ENCODE data around the gene GRM8.
"Not testable (repeated sequence)": the region's sequence is repeated elsewhere in the genome, so short reads cannot be mapped to it uniquely, and the experiment has no call there.

The GRM8 gene

GRCh38 chr7:126842451-126842850, 410.3 kb downstream of the GRM8 start:
- Histone ChIP-seq H3K4me1 (ENCODE audit: control insufficient read depth, insufficient read depth, low read length) (no peaks in the 10 kb centered on the region), H3K4me3 (ENCODE audit: low read length) (no peak overlapping the region), H3K27me3 (ENCODE audit: control insufficient read depth, insufficient read depth, low read length) (no peaks in the 10 kb centered on the region), H3K36me3 (ENCODE audit: control insufficient read depth, insufficient read depth, low read length) (no peaks in the 10 kb centered on the region), H3K27ac (ENCODE audit: low read length) (no peak overlapping the region), H3K9me3 (ENCODE audit: control insufficient read depth, insufficient read depth, low read length) (no peaks in the 10 kb centered on the region)
- DNase-seq (ENCODE audit: low read depth, low spot score), result no peak
- no CpG with 5 or more reads among the region's 1 CpG for WGBS (ENCODE audit: insufficient coverage, insufficient read length)

- no peaks in the 10 kb centered on the region for H3K36me3 ChIP-seq (ENCODE audit: control insufficient read depth, insufficient read depth, low read length)
- no peak for DNase-seq (ENCODE audit: low read depth, low spot score)
- H3K27ac ChIP-seq (ENCODE audit: low read length), result no peak overlapping the region
- no peaks in the 10 kb centered on the region for H3K9me3 ChIP-seq (ENCODE audit: control insufficient read depth, insufficient read depth, low read length)
- no peaks in the 10 kb centered on the region for H3K27me3 ChIP-seq (ENCODE audit: control insufficient read depth, insufficient read depth, low read length)
- no peak overlapping the region for H3K4me3 ChIP-seq (ENCODE audit: low read length)
- H3K4me1 ChIP-seq (ENCODE audit: control insufficient read depth, insufficient read depth, low read length), result no peaks in the 10 kb centered on the region
Measured at GRCh38 chr7:126840869-126841268, 411.9 kb downstream of the GRM8 start.

GRCh38 chr7:126839624-126840023, 413.1 kb downstream of the GRM8 start:
- WGBS (ENCODE audit: insufficient coverage, insufficient read length), result no CpG with 5 or more reads among the region's 1 CpG

GRCh38 chr7:126838194-126838593, 414.5 kb downstream of the GRM8 start:
- H3K4me1 ChIP-seq (ENCODE audit: control insufficient read depth, insufficient read depth, low read length), result no peaks in the 10 kb centered on the region
- H3K4me3 ChIP-seq (ENCODE audit: low read length), result no peak overlapping the region
- H3K27me3 ChIP-seq (ENCODE audit: control insufficient read depth, insufficient read depth, low read length), result no peaks in the 10 kb centered on the region
- no peak overlapping the region for H3K27ac ChIP-seq (ENCODE audit: low read length)
- no peak for DNase-seq (ENCODE audit: low read depth, low spot score)
- H3K36me3 ChIP-seq (ENCODE audit: control insufficient read depth, insufficient read depth, low read length), result no peaks in the 10 kb centered on the region
- H3K9me3 ChIP-seq (ENCODE audit: control insufficient read depth, insufficient read depth, low read length), result no peaks in the 10 kb centered on the region; the same call in 1 of the 2 replicates

More at GRCh38 chr7:126839624-126840023, 413.1 kb downstream of the GRM8 start:
- Histone ChIP-seq H3K9me3 (ENCODE audit: control insufficient read depth, insufficient read depth, low read length) (no peaks in the 10 kb centered on the region), H3K27ac (ENCODE audit: low read length) (no peak overlapping the region), H3K4me3 (ENCODE audit: low read length) (no peak overlapping the region), H3K36me3 (ENCODE audit: control insufficient read depth, insufficient read depth, low read length) (no peaks in the 10 kb centered on the region), H3K4me1 (ENCODE audit: control insufficient read depth, insufficient read depth, low read length) (no peaks in the 10 kb centered on the region), H3K27me3 (ENCODE audit: control insufficient read depth, insufficient read depth, low read length) (no peaks in the 10 kb centered on the region)
- DNase-seq (ENCODE audit: low read depth, low spot score), result no peak

GRCh38 chr7:126831241-126831640, 421.5 kb downstream of the GRM8 start:
- no CpG with 5 or more reads among the region's 9 CpGs for WGBS (ENCODE audit: insufficient coverage, insufficient read length)

GRCh38 chr7:126820925-126821324, 431.8 kb downstream of the GRM8 start:
- Histone ChIP-seq H3K27me3 (ENCODE audit: control insufficient read depth, insufficient read depth, low read length) (no peaks in the 10 kb centered on the region), H3K36me3 (ENCODE audit: control insufficient read depth, insufficient read depth, low read length) (no peaks in the 10 kb centered on the region), H3K4me1 (ENCODE audit: control insufficient read depth, insufficient read depth, low read length) (no peaks in the 10 kb centered on the region), H3K27ac (ENCODE audit: low read length) (no peak overlapping the region), H3K9me3 (ENCODE audit: control insufficient read depth, insufficient read depth, low read length) (no peaks in the 10 kb centered on the region), H3K4me3 (ENCODE audit: low read length) (no peak overlapping the region)
- WGBS (ENCODE audit: insufficient coverage, insufficient read length), result no CpG with 5 or more reads among the region's 3 CpGs
- DNase-seq (ENCODE audit: low read depth, low spot score), result no peak

More at GRCh38 chr7:126831241-126831640, 421.5 kb downstream of the GRM8 start:
- not testable (repeated sequence) for H3K4me3 ChIP-seq (ENCODE audit: low read length); H3K27me3 ChIP-seq (ENCODE audit: control insufficient read depth, insufficient read depth, low read length); DNase-seq (ENCODE audit: low read depth, low spot score); H3K9me3 ChIP-seq (ENCODE audit: control insufficient read depth, insufficient read depth, low read length); H3K27ac ChIP-seq (ENCODE audit: low read length); H3K4me1 ChIP-seq (ENCODE audit: control insufficient read depth, insufficient read depth, low read length); H3K36me3 ChIP-seq (ENCODE audit: control insufficient read depth, insufficient read depth, low read length)

GRCh38 chr7:126819197-126819484, 433.6 kb downstream of the GRM8 start:
- no peak for DNase-seq (ENCODE audit: low read depth, low spot score)
- no peak overlapping the region for H3K27ac ChIP-seq (ENCODE audit: low read length)
- 100% methylated on average over 4 of the region's 5 CpGs for WGBS (ENCODE audit: insufficient coverage, insufficient read length)

GRCh38 chr7:126818393-126819196, 434.1 kb downstream of the GRM8 start:
- H3K36me3 ChIP-seq (ENCODE audit: control insufficient read depth, insufficient read depth, low read length), result no peaks in the 10 kb centered on the region
- H3K4me3 ChIP-seq (ENCODE audit: low read length), result no peak overlapping the region
- no CpG with 5 or more reads among the region's 3 CpGs for WGBS (ENCODE audit: insufficient coverage, insufficient read length)
- H3K9me3 ChIP-seq (ENCODE audit: control insufficient read depth, insufficient read depth, low read length), result no peaks in the 10 kb centered on the region
- no peaks in the 10 kb centered on the region for H3K4me1 ChIP-seq (ENCODE audit: control insufficient read depth, insufficient read depth, low read length)
- H3K27me3 ChIP-seq (ENCODE audit: control insufficient read depth, insufficient read depth, low read length), result no peaks in the 10 kb centered on the region
- DNase-seq (ENCODE audit: low read depth, low spot score), result no peak
- no peak overlapping the region for H3K27ac ChIP-seq (ENCODE audit: low read length)

More at GRCh38 chr7:126819197-126819484, 433.6 kb downstream of the GRM8 start:
- Histone ChIP-seq H3K4me1 (ENCODE audit: control insufficient read depth, insufficient read depth, low read length) (no peaks in the 10 kb centered on the region), H3K36me3 (ENCODE audit: control insufficient read depth, insufficient read depth, low read length) (no peaks in the 10 kb centered on the region), H3K9me3 (ENCODE audit: control insufficient read depth, insufficient read depth, low read length) (no peaks in the 10 kb centered on the region), H3K27me3 (ENCODE audit: control insufficient read depth, insufficient read depth, low read length) (no peaks in the 10 kb centered on the region), H3K4me3 (ENCODE audit: low read length) (no peak overlapping the region)

GRCh38 chr7:126809188-126809587, 443.6 kb downstream of the GRM8 start:
- no peak for DNase-seq (ENCODE audit: low read depth, low spot score)
- Histone ChIP-seq H3K4me1 (ENCODE audit: control insufficient read depth, insufficient read depth, low read length) (no peaks in the 10 kb centered on the region), H3K27me3 (ENCODE audit: control insufficient read depth, insufficient read depth, low read length) (no peaks in the 10 kb centered on the region), H3K27ac (ENCODE audit: low read length) (no peak overlapping the region), H3K36me3 (ENCODE audit: control insufficient read depth, insufficient read depth, low read length) (no peaks in the 10 kb centered on the region), H3K9me3 (ENCODE audit: control insufficient read depth, insufficient read depth, low read length) (no peaks in the 10 kb centered on the region), H3K4me3 (ENCODE audit: low read length) (no peak overlapping the region)
- WGBS (ENCODE audit: insufficient coverage, insufficient read length), result no CpG with 5 or more reads among the region's 1 CpG

GRCh38 chr7:126806614-126807013, 446.1 kb downstream of the GRM8 start:
- no peaks in the 10 kb centered on the region for H3K4me1 ChIP-seq (ENCODE audit: control insufficient read depth, insufficient read depth, low read length)
- H3K9me3 ChIP-seq (ENCODE audit: control insufficient read depth, insufficient read depth, low read length), result no peaks in the 10 kb centered on the region
- DNase-seq (ENCODE audit: low read depth, low spot score), result no peak
- no CpG with 5 or more reads among the region's 31 CpGs for WGBS (ENCODE audit: insufficient coverage, insufficient read length)
- no peak overlapping the region for H3K4me3 ChIP-seq (ENCODE audit: low read length)
- no peaks in the 10 kb centered on the region for H3K27me3 ChIP-seq (ENCODE audit: control insufficient read depth, insufficient read depth, low read length)
- no peaks in the 10 kb centered on the region for H3K36me3 ChIP-seq (ENCODE audit: control insufficient read depth, insufficient read depth, low read length)
- no peak overlapping the region for H3K27ac ChIP-seq (ENCODE audit: low read length)

- no peaks in the 10 kb centered on the region for H3K4me1 ChIP-seq (ENCODE audit: control insufficient read depth, insufficient read depth, low read length)
- no peak overlapping the region for H3K27ac ChIP-seq (ENCODE audit: low read length)
- H3K27me3 ChIP-seq (ENCODE audit: control insufficient read depth, insufficient read depth, low read length), result no peaks in the 10 kb centered on the region
- no peaks in the 10 kb centered on the region for H3K36me3 ChIP-seq (ENCODE audit: control insufficient read depth, insufficient read depth, low read length)
- DNase-seq (ENCODE audit: low read depth, low spot score), result no peak
- no CpG with 5 or more reads among the region's 1 CpG for WGBS (ENCODE audit: insufficient coverage, insufficient read length)
- H3K9me3 ChIP-seq (ENCODE audit: control insufficient read depth, insufficient read depth, low read length), result no peaks in the 10 kb centered on the region
- H3K4me3 ChIP-seq (ENCODE audit: low read length), result no peak overlapping the region
Measured at GRCh38 chr7:126805351-126805750, 447.4 kb downstream of the GRM8 start.

Data from iPS DF 6.9 (cell line).